Measurements from ENCODE around the gene SCAF11. TPM values are rescaled to one million over a fixed set of nuclear protein-coding genes. Genes with fewer than 3 reads are reported as not detected.
A peak's percentile ranks its signal among the peaks of the same experiment; 100 is the strongest.

SCAF11 gene
- total and polyA plus RNA-seq, 2 experiments from 2014 or later, result 57.3 to 129 TPM

- H3K4me1 ChIP-seq (ENCODE audit: low read depth), result no peaks in the 10 kb centered on the region
- TF ChIP-seq CTCF (IDR thresholded peaks at IDR 0.05; ENCODE audit: low read depth, low read length), result no peak
- H3K4me3 ChIP-seq, result no peak overlapping the region
- H3K36me3 ChIP-seq, result peaks cover 39% of the 10 kb centered on the region
- no peaks in the 10 kb centered on the region for H3K9me3 ChIP-seq (ENCODE audit: low read depth)
- H3K27me3 ChIP-seq, result no peaks in the 10 kb centered on the region
- no peak overlapping the region for H3K27ac ChIP-seq
- DNase-seq (ENCODE audit: low read depth in 1 of 2, low spot score in 1 of 2), result peak in 1 of 2 donors; percentile 17
Observed at GRCh38 chr12:45946435-45946834, 43.9 kb downstream of the SCAF11 start.

- TF ChIP-seq CTCF (IDR thresholded peaks at IDR 0.05; ENCODE audit: low read depth, low read length), result no peak
- Histone ChIP-seq H3K9me3 (ENCODE audit: low read depth) (no peaks in the 10 kb centered on the region), H3K4me1 (ENCODE audit: low read depth) (no peaks in the 10 kb centered on the region), H3K4me3 (no peak overlapping the region), H3K36me3 (peaks cover 44% of the 10 kb centered on the region), H3K27me3 (no peaks in the 10 kb centered on the region), H3K27ac (no peak overlapping the region)
- DNase-seq (ENCODE audit: low read depth in 1 of 2, low spot score in 1 of 2), result peak in 1 of 2 donors; percentile 80
Observed at GRCh38 chr12:45944771-45945170, 45.6 kb downstream of the SCAF11 start.

- no peak for DNase-seq (ENCODE audit: low read depth in 1 of 2, low spot score in 1 of 2)
- no peak for TF ChIP-seq CTCF (IDR thresholded peaks at IDR 0.05; ENCODE audit: low read depth, low read length)
- Histone ChIP-seq H3K36me3 (peaks cover 8% of the 10 kb centered on the region), H3K27me3 (no peaks in the 10 kb centered on the region), H3K27ac (no peak overlapping the region), H3K4me1 (ENCODE audit: low read depth) (no peaks in the 10 kb centered on the region), H3K9me3 (ENCODE audit: low read depth) (no peaks in the 10 kb centered on the region), H3K4me3 (no peak overlapping the region)
Observed at GRCh38 chr12:45939759-45940158, 50.6 kb downstream of the SCAF11 start.

- no peak for DNase-seq (ENCODE audit: low read depth in 1 of 2, low spot score in 1 of 2)
- H3K27ac ChIP-seq, result no peak overlapping the region
- H3K36me3 ChIP-seq, result peaks cover 18% of the 10 kb centered on the region
- H3K4me3 ChIP-seq, result no peak overlapping the region
- H3K4me1 ChIP-seq (ENCODE audit: low read depth), result no peaks in the 10 kb centered on the region
- TF ChIP-seq CTCF (IDR thresholded peaks at IDR 0.05; ENCODE audit: low read depth, low read length), result no peak
- no peaks in the 10 kb centered on the region for H3K9me3 ChIP-seq (ENCODE audit: low read depth)
- no peaks in the 10 kb centered on the region for H3K27me3 ChIP-seq
Observed at GRCh38 chr12:45938566-45938965, 51.8 kb downstream of the SCAF11 start.

- DNase-seq (ENCODE audit: low read depth in 1 of 2, low spot score in 1 of 2), result no peak
- peaks cover 41% of the 10 kb centered on the region for H3K36me3 ChIP-seq
- H3K27me3 ChIP-seq, result no peaks in the 10 kb centered on the region
- no peak for TF ChIP-seq CTCF (IDR thresholded peaks at IDR 0.05; ENCODE audit: low read depth, low read length)
- no peak overlapping the region for H3K27ac ChIP-seq
- H3K9me3 ChIP-seq (ENCODE audit: low read depth), result no peaks in the 10 kb centered on the region
- H3K4me1 ChIP-seq (ENCODE audit: low read depth), result no peaks in the 10 kb centered on the region
- H3K4me3 ChIP-seq, result no peak overlapping the region
Observed at GRCh38 chr12:45934956-45935355, 55.4 kb downstream of the SCAF11 start.

GRCh38 chr12:45933504-45933903 is 56.9 kb downstream of the SCAF11 start:
- H3K4me1 ChIP-seq (ENCODE audit: low read depth), result no peaks in the 10 kb centered on the region
- H3K9me3 ChIP-seq (ENCODE audit: low read depth), result no peaks in the 10 kb centered on the region
- no peak overlapping the region for H3K27ac ChIP-seq
- H3K36me3 ChIP-seq, result peaks cover 52% of the 10 kb centered on the region
- no peak for DNase-seq (ENCODE audit: low read depth in 1 of 2, low spot score in 1 of 2)
- no peaks in the 10 kb centered on the region for H3K27me3 ChIP-seq
- H3K4me3 ChIP-seq, result no peak overlapping the region
- TF ChIP-seq CTCF (IDR thresholded peaks at IDR 0.05; ENCODE audit: low read depth, low read length), result no peak
